Measurements from ENCODE around the gene CHL1. TPM values are rescaled to one million over a fixed set of nuclear protein-coding genes. Genes with fewer than 3 reads are reported as not detected.

CHL1 gene
- total and polyA plus RNA-seq, 2 experiments from 2014 or later = 1.4 to 1.9 TPM

- H3K27me3 ChIP-seq (ENCODE audit: insufficient read depth) = no peaks in the 10 kb centered on the region
- no peak overlapping the region for H2AFZ ChIP-seq
- H3K36me3 Mint-ChIP-seq (ENCODE audit: low read depth) = peaks cover 32% of the 10 kb centered on the region
- H3K9me2 ChIP-seq (ENCODE audit: insufficient read depth) = no peaks in the 10 kb centered on the region
- peaks cover 95% of the 10 kb centered on the region for H3K9me3 Mint-ChIP-seq
- TF ChIP-seq, protein P1, sequence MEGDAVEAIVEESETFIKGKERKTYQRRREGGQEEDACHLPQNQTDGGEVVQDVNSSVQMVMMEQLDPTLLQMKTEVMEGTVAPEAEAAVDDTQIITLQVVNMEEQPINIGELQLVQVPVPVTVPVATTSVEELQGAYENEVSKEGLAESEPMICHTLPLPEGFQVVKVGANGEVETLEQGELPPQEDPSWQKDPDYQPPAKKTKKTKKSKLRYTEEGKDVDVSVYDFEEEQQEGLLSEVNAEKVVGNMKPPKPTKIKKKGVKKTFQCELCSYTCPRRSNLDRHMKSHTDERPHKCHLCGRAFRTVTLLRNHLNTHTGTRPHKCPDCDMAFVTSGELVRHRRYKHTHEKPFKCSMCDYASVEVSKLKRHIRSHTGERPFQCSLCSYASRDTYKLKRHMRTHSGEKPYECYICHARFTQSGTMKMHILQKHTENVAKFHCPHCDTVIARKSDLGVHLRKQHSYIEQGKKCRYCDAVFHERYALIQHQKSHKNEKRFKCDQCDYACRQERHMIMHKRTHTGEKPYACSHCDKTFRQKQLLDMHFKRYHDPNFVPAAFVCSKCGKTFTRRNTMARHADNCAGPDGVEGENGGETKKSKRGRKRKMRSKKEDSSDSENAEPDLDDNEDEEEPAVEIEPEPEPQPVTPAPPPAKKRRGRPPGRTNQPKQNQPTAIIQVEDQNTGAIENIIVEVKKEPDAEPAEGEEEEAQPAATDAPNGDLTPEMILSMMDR (conservative IDR thresholded peaks at IDR 0.05; ENCODE audit: low read depth in 2 of 2) = peak; percentile 48 to 57
- TF ChIP-seq, protein P2, sequence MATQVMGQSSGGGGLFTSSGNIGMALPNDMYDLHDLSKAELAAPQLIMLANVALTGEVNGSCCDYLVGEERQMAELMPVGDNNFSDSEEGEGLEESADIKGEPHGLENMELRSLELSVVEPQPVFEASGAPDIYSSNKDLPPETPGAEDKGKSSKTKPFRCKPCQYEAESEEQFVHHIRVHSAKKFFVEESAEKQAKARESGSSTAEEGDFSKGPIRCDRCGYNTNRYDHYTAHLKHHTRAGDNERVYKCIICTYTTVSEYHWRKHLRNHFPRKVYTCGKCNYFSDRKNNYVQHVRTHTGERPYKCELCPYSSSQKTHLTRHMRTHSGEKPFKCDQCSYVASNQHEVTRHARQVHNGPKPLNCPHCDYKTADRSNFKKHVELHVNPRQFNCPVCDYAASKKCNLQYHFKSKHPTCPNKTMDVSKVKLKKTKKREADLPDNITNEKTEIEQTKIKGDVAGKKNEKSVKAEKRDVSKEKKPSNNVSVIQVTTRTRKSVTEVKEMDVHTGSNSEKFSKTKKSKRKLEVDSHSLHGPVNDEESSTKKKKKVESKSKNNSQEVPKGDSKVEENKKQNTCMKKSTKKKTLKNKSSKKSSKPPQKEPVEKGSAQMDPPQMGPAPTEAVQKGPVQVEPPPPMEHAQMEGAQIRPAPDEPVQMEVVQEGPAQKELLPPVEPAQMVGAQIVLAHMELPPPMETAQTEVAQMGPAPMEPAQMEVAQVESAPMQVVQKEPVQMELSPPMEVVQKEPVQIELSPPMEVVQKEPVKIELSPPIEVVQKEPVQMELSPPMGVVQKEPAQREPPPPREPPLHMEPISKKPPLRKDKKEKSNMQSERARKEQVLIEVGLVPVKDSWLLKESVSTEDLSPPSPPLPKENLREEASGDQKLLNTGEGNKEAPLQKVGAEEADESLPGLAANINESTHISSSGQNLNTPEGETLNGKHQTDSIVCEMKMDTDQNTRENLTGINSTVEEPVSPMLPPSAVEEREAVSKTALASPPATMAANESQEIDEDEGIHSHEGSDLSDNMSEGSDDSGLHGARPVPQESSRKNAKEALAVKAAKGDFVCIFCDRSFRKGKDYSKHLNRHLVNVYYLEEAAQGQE (IDR thresholded peaks at IDR 0.05; ENCODE audit: unreplicated experiment) = no peak
- H3K79me2 ChIP-seq (replicated peaks; ENCODE audit: insufficient read depth) = no peaks in the 10 kb centered on the region
- no peak for ATAC-seq
- H3F3A ChIP-seq (replicated peaks; ENCODE audit: low read depth) = no peaks in the 10 kb centered on the region
- no peaks in the 10 kb centered on the region for H3K36me3 ChIP-seq (ENCODE audit: insufficient read depth)
- DNase-seq (ENCODE audit: low spot score) = no peak
- no peaks in the 10 kb centered on the region for H4K20me1 ChIP-seq (replicated peaks; ENCODE audit: insufficient read depth)
- no peak overlapping the region for H3K4me2 ChIP-seq
- H3K27ac ChIP-seq (ENCODE audit: low read depth) = no peak overlapping the region
- H3K27me3 Mint-ChIP-seq (ENCODE audit: insufficient read depth, low read depth, poor library complexity) = no peaks in the 10 kb centered on the region
- no peaks in the 10 kb centered on the region; the same call in 1 of the 2 replicates for H3K4me1 ChIP-seq (ENCODE audit: insufficient read depth)
- H3K27ac Mint-ChIP-seq = no peak overlapping the region
- H3K4me3 Mint-ChIP-seq = no peak overlapping the region
- no peaks in the 10 kb centered on the region for H3K4me1 Mint-ChIP-seq
- no peak overlapping the region for H3K4me3 ChIP-seq
These were observed 11.4 kb downstream of the CHL1 start for GRCh38 chr3:207973-208372.

GRCh38 chr3:210669-211068 is 14.1 kb downstream of the CHL1 start:
- Histone ChIP-seq H3K79me2 (replicated peaks; ENCODE audit: insufficient read depth) (no peaks in the 10 kb centered on the region), H3K27ac (ENCODE audit: low read depth) (no peak overlapping the region), H3K4me1 (ENCODE audit: insufficient read depth) (no peaks in the 10 kb centered on the region; the same call in 1 of the 2 replicates), H3F3A (replicated peaks; ENCODE audit: low read depth) (no peaks in the 10 kb centered on the region), H4K20me1 (replicated peaks; ENCODE audit: insufficient read depth) (no peaks in the 10 kb centered on the region), H3K9me2 (ENCODE audit: insufficient read depth) (no peaks in the 10 kb centered on the region), H3K36me3 (ENCODE audit: insufficient read depth) (no peaks in the 10 kb centered on the region), H3K4me3 (no peak overlapping the region), H2AFZ (no peak overlapping the region), H3K27me3 (ENCODE audit: insufficient read depth) (no peaks in the 10 kb centered on the region), H3K4me2 (no peak overlapping the region)
- Mint-ChIP-seq H3K9me3 (peaks cover 93% of the 10 kb centered on the region), H3K4me3 (no peak overlapping the region), H3K27ac (no peak overlapping the region), H3K27me3 (ENCODE audit: insufficient read depth, low read depth, poor library complexity) (no peaks in the 10 kb centered on the region), H3K36me3 (ENCODE audit: low read depth) (peaks cover 24% of the 10 kb centered on the region; the same call in 2 of the 3 replicates), H3K4me1 (no peaks in the 10 kb centered on the region)
- DNase-seq (ENCODE audit: low spot score) (no peak), ATAC-seq (no peak)
- TF ChIP-seq STAT1 (IDR thresholded peaks at IDR 0.05; ENCODE audit: unreplicated experiment) = no peak
- TF ChIP-seq, protein P2 (IDR thresholded peaks at IDR 0.05; ENCODE audit: unreplicated experiment) = no peak
- no peak for TF ChIP-seq EZH2 (IDR thresholded peaks at IDR 0.05; ENCODE audit: low read depth, unreplicated experiment)
- TF ChIP-seq, protein P3, sequence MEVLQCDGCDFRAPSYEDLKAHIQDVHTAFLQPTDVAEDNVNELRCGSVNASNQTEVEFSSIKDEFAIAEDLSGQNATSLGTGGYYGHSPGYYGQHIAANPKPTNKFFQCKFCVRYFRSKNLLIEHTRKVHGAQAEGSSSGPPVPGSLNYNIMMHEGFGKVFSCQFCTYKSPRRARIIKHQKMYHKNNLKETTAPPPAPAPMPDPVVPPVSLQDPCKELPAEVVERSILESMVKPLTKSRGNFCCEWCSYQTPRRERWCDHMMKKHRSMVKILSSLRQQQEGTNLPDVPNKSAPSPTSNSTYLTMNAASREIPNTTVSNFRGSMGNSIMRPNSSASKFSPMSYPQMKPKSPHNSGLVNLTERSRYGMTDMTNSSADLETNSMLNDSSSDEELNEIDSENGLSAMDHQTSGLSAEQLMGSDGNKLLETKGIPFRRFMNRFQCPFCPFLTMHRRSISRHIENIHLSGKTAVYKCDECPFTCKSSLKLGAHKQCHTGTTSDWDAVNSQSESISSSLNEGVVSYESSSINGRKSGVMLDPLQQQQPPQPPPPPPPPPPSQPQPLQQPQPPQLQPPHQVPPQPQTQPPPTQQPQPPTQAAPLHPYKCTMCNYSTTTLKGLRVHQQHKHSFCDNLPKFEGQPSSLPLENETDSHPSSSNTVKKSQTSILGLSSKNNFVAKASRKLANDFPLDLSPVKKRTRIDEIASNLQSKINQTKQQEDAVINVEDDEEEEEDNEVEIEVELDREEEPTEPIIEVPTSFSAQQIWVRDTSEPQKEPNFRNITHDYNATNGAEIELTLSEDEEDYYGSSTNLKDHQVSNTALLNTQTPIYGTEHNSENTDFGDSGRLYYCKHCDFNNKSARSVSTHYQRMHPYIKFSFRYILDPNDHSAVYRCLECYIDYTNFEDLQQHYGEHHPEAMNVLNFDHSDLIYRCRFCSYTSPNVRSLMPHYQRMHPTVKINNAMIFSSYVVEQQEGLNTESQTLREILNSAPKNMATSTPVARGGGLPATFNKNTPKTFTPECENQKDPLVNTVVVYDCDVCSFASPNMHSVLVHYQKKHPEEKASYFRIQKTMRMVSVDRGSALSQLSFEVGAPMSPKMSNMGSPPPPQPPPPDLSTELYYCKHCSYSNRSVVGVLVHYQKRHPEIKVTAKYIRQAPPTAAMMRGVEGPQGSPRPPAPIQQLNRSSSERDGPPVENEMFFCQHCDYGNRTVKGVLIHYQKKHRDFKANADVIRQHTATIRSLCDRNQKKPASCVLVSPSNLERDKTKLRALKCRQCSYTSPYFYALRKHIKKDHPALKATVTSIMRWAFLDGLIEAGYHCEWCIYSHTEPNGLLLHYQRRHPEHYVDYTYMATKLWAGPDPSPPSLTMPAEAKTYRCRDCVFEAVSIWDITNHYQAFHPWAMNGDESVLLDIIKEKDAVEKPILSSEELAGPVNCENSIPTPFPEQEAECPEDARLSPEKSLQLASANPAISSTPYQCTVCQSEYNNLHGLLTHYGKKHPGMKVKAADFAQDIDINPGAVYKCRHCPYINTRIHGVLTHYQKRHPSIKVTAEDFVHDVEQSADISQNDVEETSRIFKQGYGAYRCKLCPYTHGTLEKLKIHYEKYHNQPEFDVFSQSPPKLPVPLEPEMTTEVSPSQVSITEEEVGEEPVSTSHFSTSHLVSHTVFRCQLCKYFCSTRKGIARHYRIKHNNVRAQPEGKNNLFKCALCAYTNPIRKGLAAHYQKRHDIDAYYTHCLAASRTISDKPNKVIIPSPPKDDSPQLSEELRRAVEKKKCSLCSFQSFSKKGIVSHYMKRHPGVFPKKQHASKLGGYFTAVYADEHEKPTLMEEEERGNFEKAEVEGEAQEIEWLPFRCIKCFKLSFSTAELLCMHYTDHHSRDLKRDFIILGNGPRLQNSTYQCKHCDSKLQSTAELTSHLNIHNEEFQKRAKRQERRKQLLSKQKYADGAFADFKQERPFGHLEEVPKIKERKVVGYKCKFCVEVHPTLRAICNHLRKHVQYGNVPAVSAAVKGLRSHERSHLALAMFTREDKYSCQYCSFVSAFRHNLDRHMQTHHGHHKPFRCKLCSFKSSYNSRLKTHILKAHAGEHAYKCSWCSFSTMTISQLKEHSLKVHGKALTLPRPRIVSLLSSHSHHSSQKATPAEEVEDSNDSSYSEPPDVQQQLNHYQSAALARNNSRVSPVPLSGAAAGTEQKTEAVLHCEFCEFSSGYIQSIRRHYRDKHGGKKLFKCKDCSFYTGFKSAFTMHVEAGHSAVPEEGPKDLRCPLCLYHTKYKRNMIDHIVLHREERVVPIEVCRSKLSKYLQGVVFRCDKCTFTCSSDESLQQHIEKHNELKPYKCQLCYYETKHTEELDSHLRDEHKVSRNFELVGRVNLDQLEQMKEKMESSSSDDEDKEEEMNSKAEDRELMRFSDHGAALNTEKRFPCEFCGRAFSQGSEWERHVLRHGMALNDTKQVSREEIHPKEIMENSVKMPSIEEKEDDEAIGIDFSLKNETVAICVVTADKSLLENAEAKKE (CRISPR knock-in tag; IDR thresholded peaks at IDR 0.05) = no peak
